IMR-90 (cell line): ENCODE data around the gene LILRA2. TPM values are rescaled to one million over a fixed set of nuclear protein-coding genes. Genes with fewer than 3 reads are reported as not detected.

Experiments used
- ATAC-seq: fragments of 200-7000 bp; cut with Tn5 transposase; 2 replicates; pipeline ENCODE4 v1.9.1; 2020; ENCODE audit warnings: low read depth, mild to moderate bottlenecking, moderate library complexity
- BruUV-seq: library from RNA; stranded (reverse); fragments of 400-500 nt; replicated peaks from 2 replicates; lab custom pipeline; 2021; lab: Mats Ljungman, UMichigan
- CTCF ChIA-PET: fragments of 300-600 bp; formaldehyde crosslinking; extraction: SDS; loops from one replicate; lab custom pipeline; 2021; ENCODE audit warnings: antibody characterized with exemption; lab: Yijun Ruan, JAX
- POLR2A ChIA-PET: fragments of 300-600 bp; sonication (Branson Sonifier 250); formaldehyde crosslinking; loops from one replicate; lab custom pipeline; 2022; ENCODE audit warnings: antibody characterized with exemption; ENCODE audit not compliant: unreplicated experiment; lab: Charles Lee
- DNase-seq: peaks from one replicate; pipeline ENCODE4 v3.0.0; 2013
- H2AFZ ChIP-seq: replicated peaks from 2 replicates; pipeline ENCODE3; 2013; ENCODE audit warnings: low read length, mild to moderate bottlenecking; ENCODE audit not compliant: poor library complexity
- H2AK5ac ChIP-seq: 2 replicates; pipeline ENCODE4 v1.6.1; 2013; ENCODE audit warnings: low read depth, low read length, inconsistent platforms
- H2AK9ac ChIP-seq: replicated peaks from 2 replicates; pipeline ENCODE3; 2013; ENCODE audit warnings: mild to moderate bottlenecking, low read depth, low read length, moderate library complexity; ENCODE audit not compliant: poor library complexity
- H2BK120ac ChIP-seq: 2 replicates; pipeline ENCODE4 v1.6.1; 2013; ENCODE audit warnings: low read depth, low read length, inconsistent platforms
- H2BK15ac ChIP-seq: 3 replicates; pipeline ENCODE4 v1.6.1; 2013; ENCODE audit warnings: low read depth, low read length, inconsistent platforms
- H2BK20ac ChIP-seq: 2 replicates; pipeline ENCODE4 v1.6.1; 2013; ENCODE audit warnings: low read depth, mild to moderate bottlenecking, inconsistent platforms, low read length, moderate library complexity
- H2BK5ac ChIP-seq: 2 replicates; pipeline ENCODE4 v1.6.1; 2013; ENCODE audit warnings: mild to moderate bottlenecking, low read depth, low read length, inconsistent platforms; ENCODE audit not compliant: poor library complexity, severe bottlenecking
- H3K14ac ChIP-seq: replicated peaks from 2 replicates; pipeline ENCODE4 v1.6.1; 2013; ENCODE audit warnings: low read depth, low read length, inconsistent platforms
- H3K18ac ChIP-seq: 2 replicates; pipeline ENCODE4 v1.6.1; 2013; ENCODE audit warnings: low read depth, low read length, control low read depth
- H3K23ac ChIP-seq: 2 replicates; pipeline ENCODE4 v1.6.1; 2013; ENCODE audit warnings: low read depth, low read length, inconsistent platforms
- H3K27ac ChIP-seq: 2 replicates; pipeline ENCODE4 v1.5.1; 2013; ENCODE audit warnings: mild to moderate bottlenecking, control low read depth, low read length; ENCODE audit not compliant: insufficient read depth
- H3K27me3 ChIP-seq: 2 replicates; pipeline ENCODE4 v1.6.1; 2013; ENCODE audit warnings: low read length; ENCODE audit not compliant: control insufficient read depth, insufficient read depth
- H3K36me3 ChIP-seq: 2 replicates; pipeline ENCODE4 v1.6.1; 2013; ENCODE audit warnings: low read length, mixed read lengths; ENCODE audit not compliant: control insufficient read depth, insufficient read depth
- H3K4ac ChIP-seq: 2 replicates; pipeline ENCODE4 v1.6.1; 2013; ENCODE audit warnings: low read depth, low read length, inconsistent platforms
- H3K4me1 ChIP-seq: 2 replicates; pipeline ENCODE4 v1.6.1; 2013; ENCODE audit warnings: low read length, mixed read lengths; ENCODE audit not compliant: control insufficient read depth, insufficient read depth
- H3K4me2 ChIP-seq: 2 replicates; pipeline ENCODE4 v1.6.1; 2013; ENCODE audit warnings: low read depth, mild to moderate bottlenecking, control low read depth, low read length, moderate library complexity
- H3K4me3 ChIP-seq: 2 replicates; pipeline ENCODE4 v1.5.1; 2013; ENCODE audit warnings: low read depth, mild to moderate bottlenecking, control low read depth, low read length, moderate library complexity; ENCODE audit not compliant: insufficient read depth
- H3K56ac ChIP-seq: 2 replicates; pipeline ENCODE4 v1.6.1; 2013; ENCODE audit warnings: low read length, inconsistent platforms; ENCODE audit not compliant: insufficient read depth; ENCODE audit errors: extremely low read depth
- H3K79me1 ChIP-seq, 2 experiments: 2 replicates each; pipeline ENCODE4 v1.6.1; 2013; ENCODE audit warnings: low read length in 2 of 2, inconsistent platforms in 1 of 2, low read depth in 1 of 2
- H3K9ac ChIP-seq: 2 replicates; pipeline ENCODE4 v1.6.1; 2013; ENCODE audit warnings: low read depth, low read length, control low read depth
- H3K9me1 ChIP-seq: 2 replicates; pipeline ENCODE4 v1.6.1; 2013; ENCODE audit warnings: low read length, inconsistent platforms; ENCODE audit not compliant: insufficient read depth
- H3K9me3 ChIP-seq: 2 replicates; pipeline ENCODE4 v1.6.1; 2013; ENCODE audit warnings: low read length; ENCODE audit not compliant: control insufficient read depth, insufficient read depth
- H4K20me1 ChIP-seq: 2 replicates; pipeline ENCODE4 v1.6.1; 2013; ENCODE audit warnings: low read length, inconsistent platforms; ENCODE audit not compliant: insufficient read depth
- H4K5ac ChIP-seq: 2 replicates; pipeline ENCODE4 v1.6.1; 2013; ENCODE audit warnings: mild to moderate bottlenecking, low read depth, low read length, control low read depth
- H4K8ac ChIP-seq, 2 experiments: 2 replicates each; pipeline ENCODE4 v1.6.1; 2013; ENCODE audit warnings: low read depth in 2 of 2, low read length in 2 of 2, control low read depth in 1 of 2, inconsistent platforms in 1 of 2
- H4K91ac ChIP-seq: 2 replicates; pipeline ENCODE4 v1.6.1; 2013; ENCODE audit warnings: low read depth, low read length, inconsistent platforms; ENCODE audit not compliant: insufficient read depth
- BHLHE40 ChIP-seq: fragments of 150-350 bp; IDR thresholded peaks from 2 replicates; pipeline ENCODE4 v1.6.1; 2016; ENCODE audit warnings: mild to moderate bottlenecking, low read depth, low read length
- CEBPB ChIP-seq: IDR thresholded peaks from 2 replicates; pipeline ENCODE4 v1.6.1; 2012; ENCODE audit warnings: low read depth, low read length, improper control_type of control experiment
- MAFK ChIP-seq: IDR thresholded peaks from 2 replicates; pipeline ENCODE4 v1.6.1; 2012; ENCODE audit warnings: low read depth, low read length, improper control_type of control experiment
- MAZ ChIP-seq: IDR thresholded peaks from 2 replicates; pipeline ENCODE4 v1.6.1; 2012; ENCODE audit warnings: low read depth, mild to moderate bottlenecking, low read length, improper control_type of control experiment, moderate library complexity, borderline replicate concordance
- RAD21 ChIP-seq: IDR thresholded peaks from 2 replicates; pipeline ENCODE4 v1.6.1; 2012; ENCODE audit warnings: low read length, improper control_type of control experiment
- USF2 ChIP-seq: fragments of 150-350 bp; IDR thresholded peaks from 2 replicates; pipeline ENCODE4 v1.6.1; 2017; ENCODE audit warnings: mild to moderate bottlenecking, antibody characterized with exemption, low read length, low read depth
- WGBS, 2 experiments: methylation state at CpG; one replicate each; pipeline versions ENCODE4 v1.1.5 to v1.1.7; 2013; ENCODE audit warnings: missing lambda C conversion rate in 2 of 2; ENCODE audit not compliant: insufficient read length in 1 of 2; ENCODE audit errors: extremely low coverage in 2 of 2; 5-methylcytosine and 5-hydroxymethylcytosine counted together
- dilution Hi-C: fragments of 300-500 bp; cut with HindIII; formaldehyde crosslinking; loops from one replicate; pipeline ENCODE4 v1.14.3; 2018; ENCODE audit warnings: low sequenced_read_pairs; ENCODE audit not compliant: unreplicated experiment
- in situ Hi-C: fragments of 300-500 bp; cut with MboI; formaldehyde crosslinking; loops from 3 replicates; pipeline ENCODE4 v1.14.3; 2019; ENCODE audit warnings: low sequenced_read_pairs, inconsistent platforms, mixed read lengths
- intact Hi-C: fragments of 100-400 bp; cut with micrococcal nuclease; formaldehyde crosslinking; loops from 2 replicates; pipeline ENCODE4 v1.10.0; 2022
- polyA plus RNA-seq, 3 experiments: library from polyadenylated mRNA; depleted of rRNA; stranded (reverse); fragments of >200 nt; gene quantifications; 2 replicates each; pipeline ENCODE4 v1.2.3, GENCODE V29; 2012; ENCODE audit warnings: low replicate concordance in 1 of 3
- total RNA-seq: library from RNA; depleted of rRNA; stranded (reverse); fragments of >200 nt; gene quantifications from 2 replicates; pipeline ENCODE4 v1.2.3, GENCODE V29; 2012

The LILRA2 gene
- total and polyA plus RNA-seq, 2 of the 4 experiments (the other 2 are of a cell fraction), result not detected

GRCh38 chr19:54551293-54551692 lies 22.3 kb upstream of the LILRA2 start:
- no peak overlapping the region for H3K4me3 ChIP-seq
- no peaks in the 10 kb centered on the region for H3K9me1 ChIP-seq
- no peak overlapping the region for H2BK15ac ChIP-seq
- intact Hi-C loops, result no loop called here
- CTCF ChIA-PET, result no interaction called here
- H3K79me1 ChIP-seq, result no peaks in the 10 kb centered on the region
- no peak overlapping the region for H4K5ac ChIP-seq
- H3K14ac ChIP-seq, result no peak overlapping the region
- no peak overlapping the region for H3K9ac ChIP-seq
- H2AK9ac ChIP-seq, result no peak overlapping the region
- ATAC-seq (no peak), DNase-seq (no peak)
- no peak overlapping the region for H2AFZ ChIP-seq
- POLR2A ChIA-PET, result no interaction called here
- no peak overlapping the region for H4K8ac ChIP-seq
- no peaks in the 10 kb centered on the region for H3K36me3 ChIP-seq
- H4K20me1 ChIP-seq, result no peaks in the 10 kb centered on the region
- no peak overlapping the region for H3K23ac ChIP-seq
- H3K27ac ChIP-seq, result no peak overlapping the region
- no peak overlapping the region for H2BK20ac ChIP-seq
- dilution Hi-C loops, result no loop called here
- no peaks in the 10 kb centered on the region for H3K27me3 ChIP-seq
- H3K4me2 ChIP-seq, result no peak overlapping the region
- no peak overlapping the region for H3K18ac ChIP-seq
- no peak overlapping the region for H3K4ac ChIP-seq
- peaks cover 44% of the 10 kb centered on the region for H3K9me3 ChIP-seq
- WGBS, 2 experiments, result no CpG with 5 or more reads among the region's 6 CpGs
- TF ChIP-seq RAD21 (no peak), CEBPB (no peak), MAZ (no peak), BHLHE40 (no peak), MAFK (no peak), USF2 (no peak)
- BruUV-seq, result no TSS peak
- H2BK120ac ChIP-seq, result no peak overlapping the region
- no peak overlapping the region for H2BK5ac ChIP-seq
- H3K4me1 ChIP-seq, result no peaks in the 10 kb centered on the region
- no peak overlapping the region for H2AK5ac ChIP-seq
- no peak overlapping the region for H4K91ac ChIP-seq
- H3K56ac ChIP-seq, result no peak overlapping the region
- in situ Hi-C loops, result no loop called here
